ENCODE data around the gene MYO5B. TPM values are rescaled to one million over a fixed set of nuclear protein-coding genes. Genes with fewer than 3 reads are reported as not detected.

MYO5B gene
- total RNA-seq, 1 donor from 2014 or later, result 9.8 TPM

DNA sequence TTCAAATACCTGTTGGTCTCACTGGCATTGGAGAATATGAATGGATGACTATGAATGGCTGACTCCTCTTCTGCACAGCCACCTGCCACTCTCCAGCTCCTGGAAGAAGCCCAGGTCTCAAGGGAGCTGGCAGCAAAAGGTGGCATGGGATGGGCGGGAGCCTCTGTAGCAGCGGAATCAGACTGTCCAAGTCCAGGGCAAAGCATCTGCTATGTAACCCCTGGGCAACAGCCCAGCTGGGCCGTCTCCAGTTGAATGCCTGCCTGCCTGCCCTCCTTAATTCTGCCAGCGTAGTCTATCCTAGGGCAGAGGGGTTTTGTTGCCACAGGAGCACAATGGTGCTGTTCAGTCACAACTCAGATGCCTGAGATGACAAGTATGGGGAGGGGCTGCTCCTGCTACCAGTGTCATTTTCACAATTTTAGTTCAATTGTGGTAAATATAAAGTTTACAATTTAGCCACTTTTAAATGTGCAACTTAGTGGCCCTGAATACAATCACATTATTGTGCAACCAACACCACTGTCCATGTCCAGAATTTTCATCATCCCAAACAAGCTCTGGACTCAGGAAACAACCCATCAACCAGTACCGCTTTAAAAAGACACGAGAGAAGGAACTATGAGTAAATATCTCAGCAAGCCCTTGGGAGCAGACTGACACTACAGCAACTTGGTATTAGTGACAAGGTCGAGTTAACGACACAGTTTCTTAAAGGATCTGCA, 115.2 kb downstream of the MYO5B start:
- FAIRE-seq, result no peak
- DNase-seq (ENCODE audit: low spot score in 2 of 2), result no peak

GRCh38 chr18:50076277-50076676, 118.7 kb downstream of the MYO5B start:
- no peak for DNase-seq (ENCODE audit: low spot score in 2 of 2)
- no peak for FAIRE-seq

DNA sequence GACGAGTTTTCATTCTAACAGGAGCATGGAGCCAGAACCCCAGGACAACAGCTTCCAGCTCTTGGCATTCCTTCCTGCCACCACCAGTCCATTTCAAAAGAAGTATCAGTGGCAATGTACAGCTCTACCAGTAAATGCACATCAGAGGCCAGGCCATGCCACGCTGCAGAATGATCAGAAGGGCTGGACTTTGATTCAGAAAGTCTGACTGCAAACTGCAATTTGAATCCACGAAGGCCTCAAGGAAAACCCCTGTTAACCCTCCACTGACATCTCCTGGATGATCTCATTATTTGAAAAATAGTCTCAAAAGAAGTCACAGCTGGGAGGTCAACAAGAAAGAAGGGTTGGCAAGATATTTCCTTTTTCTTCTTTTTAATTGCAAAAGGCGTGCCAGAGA, 119.2 kb downstream of the MYO5B start:
- no peak for DNase-seq (ENCODE audit: low spot score in 2 of 2)

GRCh38 chr18:50074404-50074803, 120.5 kb downstream of the MYO5B start:
- no peak for DNase-seq (ENCODE audit: low spot score in 2 of 2)
- FAIRE-seq, result no peak

More for the DNA sequence above, 119.2 kb downstream of the MYO5B start:
- no peak for FAIRE-seq

DNA sequence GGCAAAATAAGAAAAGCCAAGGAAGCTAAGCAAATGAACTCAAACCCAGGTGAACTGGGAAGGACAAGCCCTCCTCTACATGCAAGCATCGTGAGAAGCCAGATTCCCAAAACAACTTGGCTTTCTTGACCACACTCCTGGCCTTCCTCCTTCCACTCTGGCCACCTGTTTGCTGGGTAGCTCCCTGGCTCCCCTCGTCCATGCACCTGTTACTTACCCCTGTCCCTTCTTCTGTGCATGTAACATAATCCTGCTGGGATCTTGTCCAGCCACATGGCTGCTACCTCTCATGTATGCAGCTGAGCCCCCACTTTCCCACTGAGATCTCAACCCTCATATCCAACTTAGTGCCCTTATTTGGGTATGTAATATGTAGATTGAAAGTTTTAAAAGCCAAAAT, 121.6 kb downstream of the MYO5B start:
- no peak for FAIRE-seq
- DNase-seq (ENCODE audit: low spot score in 2 of 2), result no peak

DNA sequence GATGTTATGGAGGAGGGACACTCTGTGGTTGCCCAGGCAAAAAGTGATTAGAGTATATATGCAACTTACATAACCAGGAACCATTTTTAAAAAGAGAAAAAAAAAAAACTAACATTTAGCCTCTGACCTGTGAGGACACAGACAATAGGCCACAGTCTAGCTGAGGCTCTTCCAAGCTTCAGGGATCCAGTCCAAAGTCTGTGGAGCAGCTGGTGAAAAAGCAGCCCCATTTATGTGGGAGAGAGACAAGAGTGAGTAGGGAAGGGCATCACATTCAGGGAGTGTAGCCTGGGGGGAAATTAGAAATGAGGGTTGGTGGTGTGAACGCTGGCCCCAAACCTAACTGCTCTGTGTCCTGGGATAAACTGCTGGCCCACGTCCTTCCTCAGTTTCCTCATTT, 122.8 kb downstream of the MYO5B start:
- FAIRE-seq, result no peak
- no peak for DNase-seq (ENCODE audit: low spot score in 2 of 2)

DNA sequence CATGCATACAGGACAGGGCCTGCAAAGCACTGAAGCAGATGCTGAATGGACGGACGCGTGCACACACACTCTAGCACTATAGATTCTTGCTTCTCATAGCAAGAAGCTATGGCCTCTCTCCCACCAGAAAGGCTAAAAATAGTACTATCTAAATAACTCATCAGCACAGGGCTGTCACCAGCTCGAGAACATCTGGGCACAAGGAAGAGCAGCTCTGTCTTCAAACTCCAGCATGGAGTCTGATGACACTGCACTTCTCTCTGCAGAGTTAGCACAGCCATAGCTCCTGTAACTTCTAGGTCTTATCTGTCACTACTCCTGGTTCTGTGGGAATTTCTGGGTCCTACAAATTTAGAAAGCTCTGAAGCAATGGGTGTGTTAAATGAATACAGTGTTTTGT, 123.5 kb downstream of the MYO5B start:
- DNase-seq (ENCODE audit: low spot score in 2 of 2) (no peak), FAIRE-seq (no peak)

- no peak for DNase-seq (ENCODE audit: low spot score in 2 of 2)
- no peak for FAIRE-seq
Observed at GRCh38 chr18:50069422-50069821, 125.5 kb downstream of the MYO5B start.

DNA sequence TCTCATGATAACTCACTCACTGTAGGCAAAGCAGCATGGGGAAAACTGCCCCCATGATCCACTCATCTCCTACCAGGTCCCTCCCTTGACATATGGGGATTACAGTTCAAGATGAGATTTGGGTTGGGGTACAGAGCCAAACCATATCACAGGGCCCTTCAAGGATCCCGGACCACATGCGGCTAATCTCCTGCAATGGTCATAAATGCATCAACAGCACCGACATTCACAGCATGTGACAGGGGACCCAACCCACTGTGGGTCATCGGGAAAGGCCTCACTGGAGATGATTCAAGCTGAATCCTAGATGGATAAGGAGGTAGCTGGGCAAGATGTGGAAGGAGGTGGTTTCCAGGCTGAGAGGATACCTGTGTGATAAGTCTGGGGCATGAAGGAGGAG, 129.4 kb downstream of the MYO5B start:
- FAIRE-seq, result no peak
- no peak for DNase-seq (ENCODE audit: low spot score in 2 of 2)

DNA sequence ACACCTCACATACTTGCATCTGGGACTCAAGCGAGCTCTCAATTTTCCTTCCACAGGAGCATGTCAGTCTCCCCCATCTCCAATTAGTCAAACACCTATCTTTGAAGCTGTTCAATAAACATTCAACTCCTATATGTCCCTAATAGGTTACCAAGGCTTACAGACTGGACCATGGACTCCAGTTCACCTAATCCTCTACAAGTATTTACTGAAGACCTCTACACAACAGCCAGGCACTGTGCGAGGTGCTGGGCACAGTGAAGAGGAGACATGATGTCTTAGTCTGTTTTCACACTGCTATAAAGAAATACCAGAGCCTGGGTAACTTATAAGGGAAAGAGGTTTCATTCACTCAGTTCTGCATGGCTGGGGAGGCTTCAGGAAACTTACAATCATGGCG, 129.9 kb downstream of the MYO5B start:
- no peak for FAIRE-seq
- DNase-seq (ENCODE audit: low spot score in 2 of 2), result no peak

- FAIRE-seq (no peak), DNase-seq (ENCODE audit: low spot score in 2 of 2) (no peak)
Observed at GRCh38 chr18:50061876-50062517, 132.9 kb downstream of the MYO5B start.

- FAIRE-seq, result no peak
- no peak for DNase-seq (ENCODE audit: low spot score in 2 of 2)
Observed at GRCh38 chr18:50060822-50061221, 134.1 kb downstream of the MYO5B start.

GRCh38 chr18:50058731-50059130, 136.2 kb downstream of the MYO5B start:
- DNase-seq (ENCODE audit: low spot score in 2 of 2) (no peak), FAIRE-seq (no peak)

DNA sequence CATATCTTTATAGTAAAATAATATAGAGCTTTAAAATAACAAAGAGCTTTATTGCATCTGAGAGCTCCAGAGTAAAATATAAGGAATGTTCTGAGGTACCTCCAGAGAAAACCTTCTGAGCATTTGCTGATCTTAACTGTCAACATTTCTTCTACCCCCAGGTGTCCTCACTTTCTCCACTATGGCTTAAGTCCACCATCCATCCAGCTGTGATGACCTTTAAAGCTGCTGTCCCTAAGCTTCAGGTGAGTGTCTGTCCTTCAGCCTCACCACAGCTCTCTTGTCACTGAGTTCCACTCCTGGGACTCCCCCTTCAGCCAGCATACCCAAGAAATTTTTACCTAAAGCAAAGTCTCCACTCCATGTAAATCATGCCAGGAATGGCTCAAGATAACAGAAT, 137.9 kb downstream of the MYO5B start:
- FAIRE-seq, result no peak
- no peak for DNase-seq (ENCODE audit: low spot score in 2 of 2)

- FAIRE-seq, result no peak
Observed at GRCh38 chr18:50056185-50056584, 138.8 kb downstream of the MYO5B start.

DNA sequence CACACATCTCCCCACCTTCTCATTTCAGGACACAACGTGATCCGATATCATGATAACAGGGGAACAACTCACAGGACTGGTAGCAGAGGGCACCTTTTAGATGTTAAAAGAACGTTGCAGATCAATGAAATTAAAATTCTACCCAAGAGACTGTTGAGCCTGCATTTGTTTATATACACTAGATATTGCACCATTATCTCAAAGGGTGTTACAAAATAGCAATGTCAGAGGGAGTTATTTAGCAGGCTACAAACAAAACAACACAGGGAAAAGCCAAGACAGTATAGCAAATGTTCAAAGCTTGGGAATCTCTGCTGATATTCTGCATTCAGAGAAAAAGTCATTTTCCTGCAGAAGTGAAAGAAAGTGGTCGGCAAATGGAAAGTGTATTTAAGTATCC, 139.5 kb downstream of the MYO5B start:
- FAIRE-seq (no peak), DNase-seq (ENCODE audit: low spot score in 2 of 2) (no peak)

More at GRCh38 chr18:50056185-50056584, 138.8 kb downstream of the MYO5B start:
- DNase-seq (ENCODE audit: low spot score in 2 of 2), result no peak

DNA sequence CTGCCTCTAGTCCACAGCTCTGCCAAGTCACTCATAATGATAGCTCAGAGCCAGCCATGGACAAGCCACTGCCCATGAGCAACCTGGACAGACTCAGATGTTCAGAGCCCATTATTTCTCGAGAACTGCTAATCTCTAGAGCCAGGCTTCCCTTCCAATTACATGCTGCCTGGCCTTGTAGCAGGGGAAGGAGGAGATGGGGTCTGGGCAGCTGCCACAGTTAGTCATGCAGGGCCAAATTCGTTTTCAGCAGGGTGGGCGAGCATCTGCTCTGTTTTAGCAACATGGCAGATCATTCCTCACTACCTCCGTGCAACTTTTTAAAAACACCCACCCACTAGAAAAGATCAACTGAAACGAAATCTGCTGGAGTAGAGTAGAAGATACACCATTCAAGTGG, 141.8 kb downstream of the MYO5B start:
- FAIRE-seq (no peak), DNase-seq (ENCODE audit: low spot score in 2 of 2) (peak in 1 of 2 donors; percentile 16)

- DNase-seq (ENCODE audit: low spot score in 2 of 2) (no peak), FAIRE-seq (no peak)
Observed at GRCh38 chr18:50051288-50051687, 143.7 kb downstream of the MYO5B start.

DNA sequence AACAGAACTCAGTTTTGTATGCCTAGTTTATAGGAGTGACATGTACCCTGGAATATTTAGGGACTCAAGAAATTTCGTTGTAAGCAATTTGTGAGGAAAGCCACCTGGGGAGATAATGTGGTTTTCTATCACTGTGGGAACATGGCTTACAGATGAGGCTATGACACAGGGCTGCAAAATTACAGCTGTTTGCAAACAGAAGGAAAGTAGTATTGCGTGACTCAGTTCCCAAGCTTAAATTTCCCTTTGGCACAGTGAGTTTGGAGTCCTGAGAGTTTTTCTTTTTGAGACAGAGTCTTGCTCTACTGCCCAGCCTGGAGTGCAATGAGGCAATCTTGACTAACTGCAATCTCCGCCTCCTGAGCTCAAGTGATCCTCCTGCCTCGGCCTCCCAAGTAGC, 149.8 kb downstream of the MYO5B start:
- DNase-seq (ENCODE audit: low spot score in 2 of 2) (no peak), FAIRE-seq (no peak)

DNA sequence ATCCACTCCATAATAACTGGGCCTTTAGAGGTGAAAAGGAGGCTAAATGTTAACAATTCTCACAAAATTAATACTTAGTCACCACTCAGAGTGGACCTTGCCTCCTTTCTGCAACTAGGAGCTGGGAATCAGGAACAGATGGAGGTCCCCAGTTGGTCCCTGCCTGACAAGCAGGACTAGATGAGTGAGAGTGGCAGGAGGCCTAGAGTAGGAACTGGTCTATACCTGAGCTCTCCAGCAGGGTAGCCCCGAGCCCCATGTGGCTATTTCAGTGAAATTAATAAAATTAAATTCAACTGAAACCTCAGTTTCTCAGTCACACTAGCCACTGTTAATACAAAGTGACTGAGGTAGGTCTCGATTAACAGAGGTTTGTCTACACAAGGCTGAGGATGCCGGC, 150.5 kb downstream of the MYO5B start:
- no peak for DNase-seq (ENCODE audit: low spot score in 2 of 2)
- FAIRE-seq, result no peak

DNA sequence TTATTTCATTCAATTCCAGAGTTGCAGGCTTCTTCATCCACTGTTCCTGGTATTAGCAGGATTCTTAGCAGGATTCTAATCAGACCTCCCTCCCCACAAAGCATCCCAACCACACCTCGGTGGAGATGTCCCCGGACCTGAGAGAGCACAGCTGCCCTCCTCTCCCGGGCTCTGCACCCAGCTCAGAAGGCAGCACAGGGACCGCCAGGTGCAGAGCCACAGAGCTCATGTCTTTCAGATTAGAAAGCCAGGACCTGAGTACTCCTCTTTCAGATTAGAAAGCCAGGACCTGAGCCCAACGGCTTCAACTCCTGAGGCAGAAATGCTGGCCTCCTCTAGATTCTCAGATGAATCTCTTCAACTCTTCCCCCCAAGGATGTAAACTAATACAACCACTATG, 152.3 kb downstream of the MYO5B start:
- no peak for FAIRE-seq
- DNase-seq (ENCODE audit: low spot score in 2 of 2), result no peak

GRCh38 chr18:50039746-50040145, 155.2 kb downstream of the MYO5B start:
- DNase-seq (ENCODE audit: low spot score in 2 of 2), result no peak
- no peak for FAIRE-seq

Data from frontal cortex (tissue), 4 donors.